Mucosa of descending colon (tissue), 3 donors: ENCODE results near the gene OPA1. TPM values are rescaled to one million over a fixed set of nuclear protein-coding genes. Genes with fewer than 3 reads are reported as not detected.
A peak's percentile ranks its signal among the peaks of the same experiment; 100 is the strongest.

Source experiments
- ATAC-seq: fragments of 200-7000 bp; cut with Tn5 transposase; one replicate; pipeline ENCODE4 v1.9.1; 2020; ENCODE audit warnings: mild to moderate bottlenecking, moderate library complexity
- DNase-seq, 3 donors: peaks; one replicate each; pipeline ENCODE4 v3.0.0-alpha.2; 2020
- H3K36me3 ChIP-seq: fragments of 200-600 bp; one replicate; pipeline ENCODE4 v1.8.0; 2021; ENCODE audit warnings: low read depth, mild to moderate bottlenecking
- H3K4me1 ChIP-seq: fragments of 200-600 bp; one replicate; pipeline ENCODE4 v1.8.0; 2021; ENCODE audit warnings: low read depth, mild to moderate bottlenecking
- H3K4me3 ChIP-seq: fragments of 200-600 bp; one replicate; pipeline ENCODE4 v1.8.0; 2021; ENCODE audit warnings: mild to moderate bottlenecking
- H3K9me3 ChIP-seq: fragments of 200-600 bp; one replicate; pipeline ENCODE4 v1.8.0; 2021; ENCODE audit warnings: mild to moderate bottlenecking
- CTCF ChIP-seq: fragments of 200-600 bp; IDR thresholded peaks from one replicate; pipeline ENCODE4 v1.8.0; 2022; ENCODE audit warnings: antibody characterized with exemption, mild to moderate bottlenecking
- intact Hi-C, 2 donors: fragments of 100-400 bp; cut with DNase I in 1 of 2; cut with micrococcal nuclease in 1 of 2; formaldehyde crosslinking; loops; one replicate each; pipeline versions ENCODE4 v1.11.0 to v1.11.1; 2022; cut with DNase I, micrococcal nuclease
- total RNA-seq, 3 donors: library from RNA; stranded (reverse); fragmentation: NEBNext Ultra II Directional in 2 of 3; extraction: Animal tissue kit (Norgen Biotek cat#: 25700) in 2 of 3; gene quantifications; one replicate each; pipeline versions ENCODE4 v1.2.1 to v1.2.4, GENCODE V29; 2021 to 2023
- donor health status: DM: no; HTN: no; CAD: no; lungs with moderate emphysema.
- donor health status: DM: no; HTN: no; CAD: no.
- donor health status: DM: no; HTN: yes; CAD: no.

OPA1 gene
- total RNA-seq, 3 donors from 2014 or later, result 67.8 to 90.8 (median 82.1) TPM

- no peaks in the 10 kb centered on the region for H3K9me3 ChIP-seq
- DNase-seq, result no peak
- TF ChIP-seq CTCF, result no peak
- peaks cover 3% of the 10 kb centered on the region for H3K4me1 ChIP-seq
- no peak for ATAC-seq
- H3K36me3 ChIP-seq, result no peaks in the 10 kb centered on the region
- intact Hi-C loops, result no loop called here
- no peak overlapping the region for H3K4me3 ChIP-seq
Measured at GRCh38 chr3:193589129-193589528, 3.9 kb upstream of the OPA1 start.

GRCh38 chr3:193589616-193590015 is 3.4 kb upstream of the OPA1 start:
- Histone ChIP-seq H3K4me3 (no peak overlapping the region), H3K4me1 (peaks cover 8% of the 10 kb centered on the region), H3K9me3 (no peaks in the 10 kb centered on the region), H3K36me3 (no peaks in the 10 kb centered on the region)
- intact Hi-C loops, result no loop called here
- DNase-seq, result no peak
- no peak for TF ChIP-seq CTCF
- no peak for ATAC-seq

- peak; percentile 40 for ATAC-seq
- intact Hi-C loops, result no loop called here
- DNase-seq, result peak in 2 of 3 donors; percentile 27 to 54
- Histone ChIP-seq H3K4me1 (peaks cover 12% of the 10 kb centered on the region), H3K4me3 (no peak overlapping the region), H3K36me3 (no peaks in the 10 kb centered on the region), H3K9me3 (no peaks in the 10 kb centered on the region)
- TF ChIP-seq CTCF, result no peak
Measured at GRCh38 chr3:193590088-193590856, 2.7 kb upstream of the OPA1 start.

- peak overlapping the region; percentile 94 for H3K4me3 ChIP-seq
- no peaks in the 10 kb centered on the region for H3K36me3 ChIP-seq
- DNase-seq, result peak in 1 of 3 donors; percentile 20
- TF ChIP-seq CTCF, result no peak
- no peak for ATAC-seq
- no peaks in the 10 kb centered on the region for H3K9me3 ChIP-seq
- H3K4me1 ChIP-seq, result peaks cover 12% of the 10 kb centered on the region
- intact Hi-C loops, result no loop called here
Measured at GRCh38 chr3:193593668-193594030, 641 bp downstream of the OPA1 start.

GRCh38 chr3:193594946-193595689 is 2.1 kb downstream of the OPA1 start:
- no peak overlapping the region for H3K4me3 ChIP-seq

More at GRCh38 chr3:193594946-193595689, 2.1 kb downstream of the OPA1 start:
- no peak for TF ChIP-seq CTCF
- intact Hi-C loops, result no loop called here
- no peak for DNase-seq
- ATAC-seq, result no peak
- H3K4me1 ChIP-seq, result peaks cover 12% of the 10 kb centered on the region
- no peaks in the 10 kb centered on the region for H3K9me3 ChIP-seq
- no peaks in the 10 kb centered on the region for H3K36me3 ChIP-seq
